LNCAP (cell line): ENCODE measurements around the gene RPL4.

ENCODE experiments used
- TF ChIP-seq, protein P1 (sequence below): fragments of 450-650 bp; IDR thresholded peaks from 2 replicates; pipeline ENCODE4 v1.5.1; 2017; ENCODE audit warnings: mild to moderate bottlenecking

Gene RPL4

DNA sequence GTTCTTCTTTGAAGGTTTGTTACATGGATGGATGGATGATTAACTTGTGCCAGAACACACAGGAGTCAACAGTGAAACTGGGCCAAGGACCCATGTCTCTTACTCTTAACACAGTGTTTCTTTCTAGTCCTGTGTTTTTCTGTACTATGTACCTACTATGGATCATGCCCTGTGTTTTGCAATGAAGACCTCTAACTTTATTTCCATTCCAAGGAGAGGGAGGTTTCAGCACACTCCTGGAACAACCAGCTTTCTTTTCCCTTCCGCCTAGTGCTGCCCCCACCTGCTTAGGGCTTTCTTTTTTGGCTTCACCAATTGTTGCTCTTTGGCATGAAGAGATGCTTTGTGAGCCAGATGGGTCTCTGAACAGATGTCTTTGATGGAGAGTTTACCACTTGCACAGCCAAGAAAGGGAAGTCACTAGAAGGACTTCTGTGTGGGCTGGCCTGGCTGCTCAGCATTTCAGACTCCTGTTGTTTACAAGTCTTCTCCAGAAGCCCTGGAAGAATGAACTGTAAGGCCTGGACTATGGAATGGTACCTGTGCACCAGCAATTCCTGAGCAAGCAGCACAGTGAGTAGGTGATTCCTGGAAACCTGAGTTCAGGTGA lies 51.6 kb downstream of the RPL4 start:
- TF ChIP-seq, protein P1, sequence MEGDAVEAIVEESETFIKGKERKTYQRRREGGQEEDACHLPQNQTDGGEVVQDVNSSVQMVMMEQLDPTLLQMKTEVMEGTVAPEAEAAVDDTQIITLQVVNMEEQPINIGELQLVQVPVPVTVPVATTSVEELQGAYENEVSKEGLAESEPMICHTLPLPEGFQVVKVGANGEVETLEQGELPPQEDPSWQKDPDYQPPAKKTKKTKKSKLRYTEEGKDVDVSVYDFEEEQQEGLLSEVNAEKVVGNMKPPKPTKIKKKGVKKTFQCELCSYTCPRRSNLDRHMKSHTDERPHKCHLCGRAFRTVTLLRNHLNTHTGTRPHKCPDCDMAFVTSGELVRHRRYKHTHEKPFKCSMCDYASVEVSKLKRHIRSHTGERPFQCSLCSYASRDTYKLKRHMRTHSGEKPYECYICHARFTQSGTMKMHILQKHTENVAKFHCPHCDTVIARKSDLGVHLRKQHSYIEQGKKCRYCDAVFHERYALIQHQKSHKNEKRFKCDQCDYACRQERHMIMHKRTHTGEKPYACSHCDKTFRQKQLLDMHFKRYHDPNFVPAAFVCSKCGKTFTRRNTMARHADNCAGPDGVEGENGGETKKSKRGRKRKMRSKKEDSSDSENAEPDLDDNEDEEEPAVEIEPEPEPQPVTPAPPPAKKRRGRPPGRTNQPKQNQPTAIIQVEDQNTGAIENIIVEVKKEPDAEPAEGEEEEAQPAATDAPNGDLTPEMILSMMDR: no peak

DNA sequence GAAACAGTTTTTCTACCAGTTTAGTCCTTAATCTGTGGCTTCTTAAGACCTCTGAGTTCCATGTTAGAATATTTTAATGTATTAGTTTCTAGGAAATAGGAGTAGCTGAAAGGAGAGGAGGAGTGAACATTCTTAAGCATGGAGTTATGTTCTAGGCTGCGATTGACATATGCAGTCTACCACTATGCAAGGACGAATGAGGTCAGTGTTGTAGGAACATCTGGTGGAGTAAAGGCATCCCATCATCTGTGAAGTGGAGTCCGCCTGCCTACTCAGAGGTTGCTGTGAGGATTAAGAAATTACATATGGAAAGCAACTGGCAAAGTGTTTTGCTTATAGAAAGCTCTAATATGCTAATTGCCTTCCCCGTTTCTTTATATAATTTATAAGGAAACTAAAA lies 52.2 kb downstream of the RPL4 start:
- TF ChIP-seq, protein P1: no peak
